Ovary (tissue), 9 donors: Measurements from ENCODE around the gene PHKA1. TPM values are rescaled to one million over a fixed set of nuclear protein-coding genes. Genes with fewer than 3 reads are reported as not detected.

Source experiments
- DNase-seq, 5 donors: peaks; one replicate each; pipeline ENCODE4 v3.0.0-alpha.2; 2019 to 2020
- H3K27ac ChIP-seq, 2 donors: fragments of 200-600 bp; one replicate each; pipeline versions ENCODE4 v1.5.1 to v1.8.0; 2019 to 2022
- H3K27me3 ChIP-seq: fragments of 200-600 bp; one replicate; pipeline ENCODE4 v1.8.0; 2022
- H3K36me3 ChIP-seq: fragments of 200-600 bp; sonication (generic); one replicate; pipeline ENCODE4 v1.5.1; 2019
- H3K4me1 ChIP-seq: one replicate; pipeline ENCODE4 v1.8.1; 2013; ENCODE audit warnings: mild to moderate bottlenecking, moderate library complexity; ENCODE audit not compliant: insufficient read depth
- H3K4me3 ChIP-seq: fragments of 200-600 bp; sonication (generic); one replicate; pipeline ENCODE4 v1.5.1; 2017
- H3K9me3 ChIP-seq, 2 donors: fragments of 200-600 bp in 1 of 2; sonication (generic) in 1 of 2; one replicate each; pipeline versions ENCODE4 v1.5.1 to v1.8.1; 2013 to 2019; ENCODE audit warnings: mild to moderate bottlenecking in 1 of 2, moderate library complexity in 1 of 2
- CTCF ChIP-seq, 3 donors: fragments of 450-650 bp in 2 of 3; fragments of 200-600 bp in 1 of 3; IDR thresholded peaks; one replicate each; pipeline versions ENCODE4 v1.5.1 to v1.8.0; 2016 to 2022; ENCODE audit warnings: antibody characterized with exemption in 3 of 3, mild to moderate bottlenecking in 1 of 3
- EP300 ChIP-seq: sonication (generic); formaldehyde crosslinking; IDR thresholded peaks from one replicate; pipeline ENCODE4 v1.6.1; 2017; ENCODE audit warnings: antibody characterized with exemption
- POLR2A ChIP-seq: fragments of 450-650 bp; IDR thresholded peaks from one replicate; pipeline ENCODE4 v1.6.1; 2017; ENCODE audit warnings: antibody characterized with exemption, mild to moderate bottlenecking, moderate library complexity
- WGBS, 3 donors: extraction: QIAGEN DNeasy Blood & Tissue Kit in 1 of 3; methylation state at CpG; one replicate each; pipeline versions ENCODE4 v1.1.5 to v1.1.7; 2013 to 2017; 5-methylcytosine and 5-hydroxymethylcytosine counted together
- intact Hi-C, 4 donors: fragments of 100-400 bp; cut with DNase I; formaldehyde crosslinking; loops; one replicate each; pipeline versions ENCODE4 v1.11.0 to v1.15.1; 2022 to 2023
- polyA plus RNA-seq, 2 donors: library from polyadenylated mRNA; stranded (reverse); fragments of 200-250 nt in 1 of 2; fragments of 350-450 nt in 1 of 2; fragmentation: Illumina TruSeq in 1 of 2; extraction: RNeasy Lipid Tissue Mini Kit (QIAGEN cat#74804) in 1 of 2; gene quantifications; one replicate each; pipeline ENCODE4 v1.2.3, GENCODE V29; 2013 to 2014
- total RNA-seq, 7 donors: library from RNA; depleted of rRNA in 2 of 7; stranded (reverse); fragments of >200 nt in 2 of 7; fragmentation: NEBNext Ultra II Directional in 3 of 7; extraction: Animal tissue kit (Norgen Biotek cat#: 25700) in 3 of 7; gene quantifications; one replicate each; pipeline versions ENCODE4 v1.1.0 to v1.2.4, GENCODE V29; 2016 to 2023
- donor health status: DM: no; HTN: no; CAD: no; lungs with moderate emphysema.
- donor health status: DM: no; HTN: no; CAD: no.
- donor health status: Bipolar disorder and iron deficiency.
- donor health status: DM: yes; HTN: yes; CAD: no.
- donor health status: DM: no; HTN: no; CAD: no.
- donor health status: DM: yes; HTN: yes; CAD: no.

PHKA1 gene
- total and polyA plus RNA-seq, 9 donors = 4.6 to 14.8 (median 9.2) TPM

GRCh38 chrX:72712094-72712755, 1.9 kb downstream of the PHKA1 start:
- H3K4me3 ChIP-seq = no peak overlapping the region
- no peak for DNase-seq
- H3K4me1 ChIP-seq = no peaks in the 10 kb centered on the region

GRCh38 chrX:72705814-72706213, 8.3 kb downstream of the PHKA1 start:
- H3K4me3 ChIP-seq = no peak overlapping the region
- no peak for DNase-seq
- 22 to 52% (median 40%) methylated on average over 1 of the region's 1 CpG for WGBS, 3 donors
- H3K27ac ChIP-seq = peak overlapping the region in 1 of 2 donors; percentile 13
- H3K27me3 ChIP-seq = no peaks in the 10 kb centered on the region
- H3K4me1 ChIP-seq = no peaks in the 10 kb centered on the region
- TF ChIP-seq POLR2A (no peak), CTCF (IDR thresholded peaks at IDR 0.05) (no peak), EP300 (no peak)
- H3K9me3 ChIP-seq = no peaks in the 10 kb centered on the region
- intact Hi-C loops = no loop called here
- H3K36me3 ChIP-seq = no peaks in the 10 kb centered on the region

More at GRCh38 chrX:72712094-72712755, 1.9 kb downstream of the PHKA1 start:
- H3K27me3 ChIP-seq = no peaks in the 10 kb centered on the region
- TF ChIP-seq POLR2A = no peak
- no peak for TF ChIP-seq EP300
- TF ChIP-seq CTCF (IDR thresholded peaks at IDR 0.05) = no peak
- no peaks in the 10 kb centered on the region for H3K9me3 ChIP-seq
- 48 to 56% (median 50%) methylated on average over 2 of the region's 2 CpGs for WGBS, 3 donors
- H3K36me3 ChIP-seq = no peaks in the 10 kb centered on the region
- peak overlapping the region; percentile 25 to 95 for H3K27ac ChIP-seq
- intact Hi-C loops = no loop called here

- H3K4me3 ChIP-seq = no peak overlapping the region
- no peaks in the 10 kb centered on the region for H3K4me1 ChIP-seq
- no peak for TF ChIP-seq CTCF (IDR thresholded peaks at IDR 0.05)
- TF ChIP-seq EP300 = no peak
- TF ChIP-seq POLR2A = no peak
- no peaks in the 10 kb centered on the region for H3K9me3 ChIP-seq
- intact Hi-C loops = no loop called here
- DNase-seq = no peak
- H3K27me3 ChIP-seq = no peaks in the 10 kb centered on the region
- peak overlapping the region in 1 of 2 donors; percentile 13 for H3K27ac ChIP-seq
- no peaks in the 10 kb centered on the region for H3K36me3 ChIP-seq
Measured at GRCh38 chrX:72705111-72705510, 9.0 kb downstream of the PHKA1 start.

- Histone ChIP-seq H3K27ac (no peak overlapping the region), H3K4me3 (no peak overlapping the region), H3K4me1 (no peaks in the 10 kb centered on the region), H3K36me3 (no peaks in the 10 kb centered on the region), H3K9me3 (no peaks in the 10 kb centered on the region), H3K27me3 (no peaks in the 10 kb centered on the region)
- intact Hi-C loops = no loop called here
- 65 to 69% (median 66%) methylated on average over 2 of the region's 2 CpGs for WGBS, 3 donors
- no peak for DNase-seq
- TF ChIP-seq CTCF (IDR thresholded peaks at IDR 0.05) = no peak
- no peak for TF ChIP-seq EP300
- TF ChIP-seq POLR2A = no peak
Measured at GRCh38 chrX:72694170-72694569, 19.9 kb downstream of the PHKA1 start.
